ENCODE measurements around the gene SLC19A2. TPM values are rescaled to one million over a fixed set of nuclear protein-coding genes. Genes with fewer than 3 reads are reported as not detected.
A peak's percentile ranks its signal among the peaks of the same experiment; 100 is the strongest.

SLC19A2 gene
- total RNA-seq, 1 donor from 2014 or later = 12.3 TPM

- TF ChIP-seq CTCF (conservative IDR thresholded peaks at IDR 0.05; ENCODE audit: low read depth, low read length) = no peak
- H3K4me3 ChIP-seq (ENCODE audit: low read depth, low read length) = no peak overlapping the region
- DNase-seq (ENCODE audit: low read depth) = no peak
Observed at GRCh38 chr1:169475806-169476387, 9.8 kb downstream of the SLC19A2 start.

DNA sequence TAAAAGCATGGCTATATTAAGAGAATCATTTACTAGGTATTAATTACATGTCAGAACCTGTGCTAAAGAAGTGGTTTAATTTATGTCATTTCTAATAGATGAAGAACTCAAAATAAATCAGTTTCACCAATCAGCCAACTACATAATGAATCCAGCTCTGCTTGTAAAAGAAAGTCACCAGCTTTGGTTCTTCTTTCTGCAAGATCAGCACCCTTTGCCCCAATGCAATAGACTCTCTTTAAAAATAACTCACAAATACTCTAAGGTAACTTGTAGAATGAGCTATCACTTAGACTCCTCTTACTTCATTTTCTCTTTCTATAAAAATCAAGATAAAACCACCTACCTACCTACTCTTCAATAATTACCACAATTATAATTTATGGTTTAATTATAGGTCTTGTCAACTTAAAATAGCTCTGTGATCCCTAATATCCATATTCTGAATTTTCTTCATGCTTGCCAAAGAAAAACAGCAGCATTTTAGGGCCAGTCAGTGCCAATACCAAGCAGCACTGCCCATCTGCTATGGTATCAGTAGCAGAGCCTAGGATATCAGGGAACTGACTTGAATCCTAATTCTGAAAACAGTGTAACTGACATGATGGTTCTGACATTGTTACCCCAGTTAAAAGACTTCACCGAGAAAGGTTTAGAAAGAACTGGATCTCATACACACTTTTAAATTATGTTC lies 11.3 kb downstream of the SLC19A2 start:
- TF ChIP-seq CTCF (conservative IDR thresholded peaks at IDR 0.05; ENCODE audit: low read depth, low read length) = no peak
- H3K4me3 ChIP-seq (ENCODE audit: low read depth, low read length) = no peak overlapping the region
- no peak for DNase-seq (ENCODE audit: low read depth)

DNA sequence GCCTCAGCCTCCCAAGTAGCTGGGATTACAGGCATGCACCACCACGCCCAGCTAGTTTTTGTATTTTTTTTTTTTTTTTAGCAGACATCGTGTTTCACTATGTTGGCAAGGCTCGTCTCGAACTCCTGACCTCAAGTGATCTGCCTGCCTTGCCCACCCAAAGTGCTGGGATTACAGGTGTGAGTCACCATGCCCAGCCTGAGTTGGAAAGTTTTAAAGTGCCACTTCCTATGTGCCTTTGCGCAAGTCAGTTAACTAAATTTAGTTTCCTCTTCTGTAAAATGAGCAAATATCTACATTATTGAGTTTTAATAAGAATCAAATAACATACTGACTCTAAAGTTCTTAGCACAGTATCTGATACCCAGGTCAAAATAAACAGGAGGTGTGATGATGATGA lies 12.4 kb downstream of the SLC19A2 start:
- no peak for TF ChIP-seq CTCF (conservative IDR thresholded peaks at IDR 0.05; ENCODE audit: low read depth, low read length)
- H3K4me3 ChIP-seq (ENCODE audit: low read depth, low read length) = no peak overlapping the region
- no peak for DNase-seq (ENCODE audit: low read depth)

DNA sequence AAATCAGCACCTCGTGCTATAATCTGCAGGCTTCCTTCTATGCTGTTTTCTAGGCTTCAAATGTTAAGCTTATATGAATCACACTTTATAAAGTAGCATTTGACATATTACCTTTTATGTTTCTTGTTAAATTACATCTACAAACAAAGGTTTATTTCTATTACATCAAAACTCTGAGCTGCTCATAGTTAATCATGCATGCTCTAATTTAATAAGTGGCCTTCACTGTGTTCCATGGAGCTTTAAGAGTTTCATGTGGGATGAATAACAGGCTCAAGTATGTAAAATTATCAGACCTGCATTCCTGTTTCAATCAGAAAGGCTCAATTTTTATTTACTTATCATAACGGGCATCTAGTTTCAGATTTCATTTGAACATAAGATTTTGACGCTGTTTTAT lies 13.0 kb downstream of the SLC19A2 start:
- TF ChIP-seq CTCF (conservative IDR thresholded peaks at IDR 0.05; ENCODE audit: low read depth, low read length) = no peak
- DNase-seq (ENCODE audit: low read depth) = no peak
- H3K4me3 ChIP-seq (ENCODE audit: low read depth, low read length) = no peak overlapping the region

DNA sequence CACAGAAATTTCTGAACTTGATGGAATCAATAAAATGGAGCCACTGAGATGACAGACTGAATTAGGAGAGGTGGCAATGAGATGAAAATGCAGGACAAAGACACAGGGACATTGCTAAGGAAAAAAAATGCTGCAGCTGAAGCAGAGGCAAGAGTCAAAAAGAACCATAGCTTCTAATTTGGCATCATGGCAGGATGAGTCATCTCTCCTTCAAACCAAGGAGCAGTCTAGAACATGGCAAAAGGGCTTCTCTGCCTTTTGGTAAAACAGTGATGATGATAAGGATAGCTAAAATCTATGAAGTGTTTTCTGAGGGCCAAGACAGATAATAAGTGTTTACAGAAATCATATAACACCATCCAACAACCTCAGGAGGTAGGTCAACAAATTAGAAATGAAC lies 16.8 kb downstream of the SLC19A2 start:
- DNase-seq (ENCODE audit: low read depth) = no peak
- no peak for TF ChIP-seq CTCF (conservative IDR thresholded peaks at IDR 0.05; ENCODE audit: low read depth, low read length)
- H3K4me3 ChIP-seq (ENCODE audit: low read depth, low read length) = no peak overlapping the region

DNA sequence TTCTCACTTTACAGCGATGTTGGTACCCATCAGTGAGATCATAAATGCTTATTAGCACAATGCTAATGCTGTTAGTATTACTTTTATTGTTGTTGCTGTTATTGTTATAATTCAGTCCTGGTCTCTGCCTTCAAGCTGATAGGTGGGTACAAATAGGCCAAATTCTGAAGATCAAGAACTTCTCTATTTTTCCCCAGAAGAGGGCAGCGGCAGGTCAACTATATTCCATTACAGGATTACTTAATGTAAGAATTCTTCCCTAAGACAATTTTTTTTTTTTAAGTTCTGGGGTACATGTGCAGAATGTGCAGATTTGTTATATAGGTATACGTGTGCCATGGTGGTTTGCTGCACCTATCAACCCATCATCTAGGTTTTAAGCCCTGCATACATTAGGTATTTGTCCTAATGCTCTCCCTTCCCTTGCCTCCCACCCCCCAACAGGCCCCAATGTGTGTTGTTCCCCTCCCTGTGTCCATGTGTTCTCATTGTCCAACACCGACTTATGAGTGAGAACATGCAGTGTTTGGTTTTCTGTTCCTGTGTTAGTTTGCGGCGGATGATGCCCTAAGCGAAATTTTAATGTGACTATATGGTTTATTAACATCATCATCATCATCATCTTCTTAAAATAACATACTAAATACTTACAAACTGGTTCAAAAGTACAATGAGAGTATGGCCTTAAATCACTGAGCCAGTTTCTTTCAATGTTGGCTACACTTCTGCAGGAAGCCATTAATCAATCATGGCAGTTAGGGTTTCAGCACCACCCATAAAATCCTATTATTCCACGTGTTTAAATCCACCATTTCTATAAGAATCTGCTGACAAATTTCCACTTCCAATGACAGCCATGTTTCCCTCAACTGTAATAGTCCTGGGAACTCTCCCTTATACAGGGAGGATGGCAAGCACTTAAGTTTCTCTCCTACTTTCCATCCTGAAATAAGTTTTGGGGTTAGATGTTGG lies 19.2 kb downstream of the SLC19A2 start:
- DNase-seq (ENCODE audit: low read depth) = no peak

More for the DNA sequence above, 19.2 kb downstream of the SLC19A2 start:
- no peak overlapping the region for H3K4me3 ChIP-seq (ENCODE audit: low read depth, low read length)
- peak; percentile 52 for TF ChIP-seq CTCF (conservative IDR thresholded peaks at IDR 0.05; ENCODE audit: low read depth, low read length)

Measured in epithelial cell of proximal tubule (primary cell).